Measurements from ENCODE around the gene ENOX1.
"Not testable (repeated sequence)": the region's sequence is repeated elsewhere in the genome, so short reads cannot be mapped to it uniquely, and the experiment has no call there.

ENOX1 gene

GRCh38 chr13:43431841-43432240, 354.9 kb downstream of the ENOX1 start:
- DNase-seq (ENCODE audit: low read depth), result no peak

- DNase-seq (ENCODE audit: low read depth), result no peak
These were observed 355.5 kb downstream of the ENOX1 start for GRCh38 chr13:43431290-43431716.

GRCh38 chr13:43428545-43429296, 358.1 kb downstream of the ENOX1 start:
- no peak for DNase-seq (ENCODE audit: low read depth)

- DNase-seq (ENCODE audit: low read depth), result no peak
These were observed 360.4 kb downstream of the ENOX1 start for GRCh38 chr13:43426355-43426754.

GRCh38 chr13:43425234-43425633, 361.5 kb downstream of the ENOX1 start:
- no peak for DNase-seq (ENCODE audit: low read depth)

GRCh38 chr13:43424412-43424811, 362.4 kb downstream of the ENOX1 start:
- no peak for DNase-seq (ENCODE audit: low read depth)

GRCh38 chr13:43422116-43422515, 364.7 kb downstream of the ENOX1 start:
- no peak for DNase-seq (ENCODE audit: low read depth)

- not testable (repeated sequence) for DNase-seq (ENCODE audit: low read depth)
These were observed 369.9 kb downstream of the ENOX1 start for GRCh38 chr13:43416842-43417241.

GRCh38 chr13:43416408-43416807, 370.4 kb downstream of the ENOX1 start:
- DNase-seq (ENCODE audit: low read depth), result not testable (repeated sequence)

- not testable (repeated sequence) for DNase-seq (ENCODE audit: low read depth)
These were observed 370.8 kb downstream of the ENOX1 start for GRCh38 chr13:43415903-43416391.

GRCh38 chr13:43414111-43414510, 372.7 kb downstream of the ENOX1 start:
- DNase-seq (ENCODE audit: low read depth), result no peak

GRCh38 chr13:43411741-43412140, 375.0 kb downstream of the ENOX1 start:
- no peak for DNase-seq (ENCODE audit: low read depth)

- DNase-seq (ENCODE audit: low read depth), result no peak
These were observed 375.6 kb downstream of the ENOX1 start for GRCh38 chr13:43411211-43411610.

- no peak for DNase-seq (ENCODE audit: low read depth)
These were observed 378.5 kb downstream of the ENOX1 start for GRCh38 chr13:43408274-43408673.

- no peak for DNase-seq (ENCODE audit: low read depth)
These were observed 379.7 kb downstream of the ENOX1 start for GRCh38 chr13:43407023-43407581.

GRCh38 chr13:43405457-43405856, 381.3 kb downstream of the ENOX1 start:
- DNase-seq (ENCODE audit: low read depth), result no peak

- no peak for DNase-seq (ENCODE audit: low read depth)
These were observed 384.4 kb downstream of the ENOX1 start for GRCh38 chr13:43402380-43402779.

- no peak for DNase-seq (ENCODE audit: low read depth)
These were observed 385.4 kb downstream of the ENOX1 start for GRCh38 chr13:43401361-43401760.

- DNase-seq (ENCODE audit: low read depth), result no peak
These were observed 389.7 kb downstream of the ENOX1 start for GRCh38 chr13:43397111-43397510.

- DNase-seq (ENCODE audit: low read depth), result no peak
These were observed 395.7 kb downstream of the ENOX1 start for GRCh38 chr13:43391036-43391435.

- no peak for DNase-seq (ENCODE audit: low read depth)
These were observed 396.2 kb downstream of the ENOX1 start for GRCh38 chr13:43390619-43391018.

- DNase-seq (ENCODE audit: low read depth), result no peak
These were observed 396.8 kb downstream of the ENOX1 start for GRCh38 chr13:43389983-43390382.

GRCh38 chr13:43389573-43389972, 397.2 kb downstream of the ENOX1 start:
- DNase-seq (ENCODE audit: low read depth), result no peak

All from stimulated activated CD8-positive, alpha-beta memory T cell treated with anti-CD3 and anti-CD28 coated beads, Interleukin-12 subunit alpha, Interleukin-12 subunit beta, amount 100 ng/mL, for 1 hour (primary cell).